LNCAP (cell line): Measurements from ENCODE around the gene RNF26.

ENCODE experiments used
- CTCF ChIP-seq: fragments of 450-650 bp; IDR thresholded peaks from 2 replicates; pipeline ENCODE4 v1.5.1; 2017; ENCODE audit warnings: mild to moderate bottlenecking

The RNF26 gene

DNA sequence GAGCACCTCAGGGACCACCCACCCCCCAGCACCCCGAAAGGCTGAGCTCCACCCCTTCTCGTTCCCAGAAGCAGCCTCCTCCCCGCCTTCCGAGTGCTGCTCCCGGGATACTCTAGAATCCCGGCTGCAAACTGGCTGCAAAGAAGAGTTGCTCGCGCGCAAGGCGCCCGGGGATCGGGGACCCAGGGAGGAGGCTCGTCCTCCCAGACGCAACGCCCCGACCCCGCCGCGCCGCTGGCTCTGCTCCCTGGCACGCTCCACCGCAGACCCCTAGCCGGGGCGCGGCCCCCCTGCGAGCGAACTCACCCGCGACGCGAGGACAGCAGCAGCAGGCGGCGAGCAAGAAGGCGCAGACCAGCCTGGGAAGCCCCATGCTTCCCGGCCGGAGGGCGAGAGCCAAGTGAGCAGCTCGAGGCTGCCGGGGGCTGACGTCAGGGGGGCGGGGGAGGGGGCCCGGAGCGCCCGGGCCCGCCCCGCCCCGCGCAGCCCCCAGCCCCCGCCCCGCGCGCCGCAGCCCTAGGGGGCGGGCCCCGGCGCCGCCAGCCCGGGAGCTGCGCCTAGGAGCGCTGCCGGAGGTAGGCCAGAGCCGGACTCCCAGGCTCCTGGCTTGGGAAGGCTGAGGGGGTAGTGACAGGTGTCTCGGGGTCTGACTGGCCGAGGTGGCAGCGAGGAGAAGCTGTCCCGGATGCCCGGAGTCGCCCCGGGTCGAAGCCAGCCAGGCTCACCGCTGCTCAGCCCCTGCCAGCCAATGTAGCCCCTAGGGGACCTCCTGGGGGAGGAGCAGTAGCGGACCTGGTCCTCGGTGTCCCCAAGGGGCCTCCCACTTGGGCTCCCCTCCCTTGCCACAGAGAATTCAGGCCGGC, 17.4 kb upstream of the RNF26 start, which contains the start of gene MCAM:
Gene MCAM (minus strand): TSS at position 402 of the 863 bp plus-strand sequence. CDS start 29 bp downstream, at position 373.
- TF ChIP-seq CTCF, result no peak

- no peak for TF ChIP-seq CTCF
Observed at GRCh38 chr11:119317592-119318239, 16.6 kb upstream of the RNF26 start.

GRCh38 chr11:119318240-119319135, 15.8 kb upstream of the RNF26 start:
- TF ChIP-seq CTCF, result no peak

DNA sequence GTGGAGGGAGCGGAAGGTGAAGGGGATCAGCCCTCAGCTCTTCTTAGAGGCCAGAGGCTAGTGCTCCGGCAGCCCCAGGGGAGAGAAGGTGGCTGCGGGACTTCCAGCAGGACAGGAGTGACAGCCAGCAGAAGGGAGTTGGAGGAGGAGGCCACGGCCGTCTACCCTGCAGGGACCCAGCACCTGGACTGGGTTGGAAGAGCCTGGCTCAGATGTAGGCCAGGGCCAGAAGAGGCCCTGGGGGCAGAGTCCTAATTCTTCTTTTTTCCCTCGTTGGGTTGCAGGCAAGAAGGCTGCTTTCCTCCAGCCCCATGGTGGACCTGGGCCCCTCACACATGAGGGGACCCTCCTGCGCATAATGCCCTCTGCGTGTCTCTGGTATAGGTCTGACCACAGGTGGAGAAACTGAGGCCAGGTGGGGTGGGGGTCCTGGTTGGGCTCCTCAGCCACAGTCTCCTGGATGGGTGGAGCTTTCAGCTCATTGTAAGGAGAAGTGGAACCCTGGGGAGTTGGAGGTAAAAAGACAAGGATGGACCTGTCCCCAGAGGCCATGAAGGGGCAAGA, 15.1 kb upstream of the RNF26 start:
- no peak for TF ChIP-seq CTCF

DNA sequence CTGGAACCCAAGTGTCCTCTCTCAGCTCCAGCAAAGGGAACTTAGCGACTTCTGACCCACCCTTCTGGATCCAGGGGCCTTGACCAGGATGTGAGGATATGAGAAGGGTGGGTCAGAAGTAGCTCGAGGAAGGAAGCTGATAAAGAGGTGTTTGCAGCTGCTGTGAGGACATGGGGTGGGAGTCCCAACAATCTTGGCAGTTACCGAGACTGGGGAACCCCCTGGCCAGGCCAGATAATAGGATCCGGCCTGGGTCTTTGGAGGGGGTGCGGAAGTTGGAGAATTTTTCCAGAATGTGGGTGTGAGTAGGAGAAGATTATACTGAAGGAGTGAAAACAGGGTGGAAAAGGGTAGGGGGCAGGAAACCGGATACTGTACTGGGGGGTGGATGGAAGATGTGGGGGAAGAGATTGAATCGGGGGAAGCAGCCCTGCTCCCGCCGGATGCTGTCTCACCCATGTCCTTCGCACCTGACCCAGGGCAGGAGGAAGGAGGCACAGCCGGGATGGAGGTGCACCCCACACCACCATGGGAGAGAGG, 14.6 kb upstream of the RNF26 start:
- TF ChIP-seq CTCF, result no peak

DNA sequence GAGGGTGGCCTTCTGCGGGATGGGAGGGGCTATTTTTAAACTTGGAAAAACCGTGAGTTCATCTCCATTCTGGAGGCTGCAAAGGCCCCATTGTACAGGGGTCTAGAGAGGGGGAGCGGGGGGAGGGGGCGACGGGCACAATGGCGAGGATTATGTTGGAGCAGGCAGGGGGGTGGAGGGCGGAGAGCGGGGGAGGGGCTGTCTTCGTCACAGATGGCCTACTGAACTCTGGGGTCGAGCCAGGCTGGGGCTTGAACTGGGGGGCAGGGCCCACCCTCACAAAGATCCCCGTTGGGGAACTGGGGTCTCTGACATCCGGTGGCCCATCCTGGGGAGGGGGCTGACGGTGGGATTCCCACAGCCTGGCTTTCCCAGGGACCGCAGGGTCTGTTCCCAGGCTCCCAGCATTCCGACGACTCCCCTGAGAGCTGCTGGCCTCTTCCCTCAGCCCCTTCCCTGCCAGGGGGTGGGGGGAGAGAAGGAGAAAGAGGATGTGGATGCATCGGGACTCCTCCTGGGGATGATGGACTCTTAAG, 14.0 kb upstream of the RNF26 start:
- TF ChIP-seq CTCF, result no peak
